ENCODE results near the gene TRMT2A. TPM values are rescaled to one million over a fixed set of nuclear protein-coding genes. Genes with fewer than 3 reads are reported as not detected.
A peak's percentile ranks its signal among the peaks of the same experiment; 100 is the strongest.

Gene TRMT2A
- total RNA-seq, 1 donor from 2014 or later: 70.4 TPM

DNA sequence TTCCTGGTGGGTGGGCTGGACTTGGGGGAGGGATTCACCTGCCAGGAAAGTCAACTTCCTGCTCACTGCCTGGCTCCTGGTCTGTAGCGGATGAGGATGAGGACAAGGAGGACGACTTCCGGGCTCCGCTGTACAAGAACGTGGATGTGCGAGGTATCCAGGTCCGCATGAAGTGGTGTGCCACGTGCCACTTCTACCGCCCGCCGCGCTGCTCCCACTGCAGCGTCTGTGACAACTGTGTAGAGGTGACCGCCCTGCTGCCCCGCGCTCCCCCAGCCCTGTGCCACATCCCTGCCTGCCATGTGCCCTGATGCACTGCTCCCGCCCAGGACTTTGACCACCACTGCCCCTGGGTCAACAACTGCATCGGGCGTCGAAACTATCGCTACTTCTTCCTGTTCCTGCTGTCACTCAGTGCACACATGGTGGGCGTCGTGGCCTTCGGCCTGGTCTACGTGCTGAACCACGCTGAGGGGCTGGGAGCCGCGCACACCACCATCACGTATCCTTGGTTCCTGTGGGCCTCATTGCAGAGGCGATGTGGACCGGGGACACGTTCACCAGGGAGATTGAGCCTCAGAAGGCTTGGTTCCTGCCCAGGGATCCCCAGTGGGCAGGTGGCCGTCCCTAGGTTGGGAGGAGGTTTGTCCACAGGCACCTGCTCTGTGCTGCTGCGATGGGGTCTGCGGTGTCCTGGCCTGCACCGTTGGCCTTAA is 22.5 kb upstream of the TRMT2A start:
- Histone ChIP-seq H3K36me3 (peaks cover 31% of the 10 kb centered on the region), H3K4me1 (peaks cover 36% of the 10 kb centered on the region), H3K9me3 (no peaks in the 10 kb centered on the region), H3K27me3 (ENCODE audit: low read depth) (no peaks in the 10 kb centered on the region), H3K4me3 (no peak overlapping the region), H3K27ac (no peak overlapping the region)
- TF ChIP-seq CTCF (IDR thresholded peaks at IDR 0.05): no peak
- intact Hi-C loops (cut with DNase I): no loop called here
- DNase-seq: no peak
- ATAC-seq: no peak

GRCh38 chr22:20138868-20139267 is 21.8 kb upstream of the TRMT2A start:
- Histone ChIP-seq H3K9me3 (no peaks in the 10 kb centered on the region), H3K27me3 (ENCODE audit: low read depth) (no peaks in the 10 kb centered on the region), H3K27ac (no peak overlapping the region), H3K4me1 (peaks cover 43% of the 10 kb centered on the region), H3K36me3 (peaks cover 28% of the 10 kb centered on the region), H3K4me3 (no peak overlapping the region)
- no peak for TF ChIP-seq CTCF (IDR thresholded peaks at IDR 0.05)
- intact Hi-C loops (cut with DNase I): no loop called here
- DNase-seq (no peak), ATAC-seq (no peak)

DNA sequence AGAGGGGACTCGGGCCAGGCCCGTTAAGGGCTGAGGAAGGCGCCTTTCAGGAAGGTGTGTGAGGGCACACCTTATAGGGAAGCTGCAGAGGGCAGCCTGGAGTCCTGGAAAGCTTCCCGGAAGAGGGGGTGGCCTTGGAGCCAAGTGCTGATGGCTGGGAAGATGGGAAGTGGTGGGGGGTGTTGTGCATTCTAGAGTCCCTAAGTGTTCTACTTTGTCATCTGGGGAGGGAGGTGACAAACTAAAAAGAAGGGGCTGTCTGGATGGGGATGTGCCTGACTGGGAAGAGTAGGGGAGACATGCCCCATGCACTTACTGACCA is 21.4 kb upstream of the TRMT2A start:
- Histone ChIP-seq H3K27ac (no peak overlapping the region), H3K9me3 (no peaks in the 10 kb centered on the region), H3K4me1 (peaks cover 48% of the 10 kb centered on the region), H3K36me3 (peaks cover 25% of the 10 kb centered on the region), H3K4me3 (no peak overlapping the region), H3K27me3 (ENCODE audit: low read depth) (no peaks in the 10 kb centered on the region)
- no peak for ATAC-seq
- DNase-seq: no peak
- intact Hi-C loops (cut with DNase I): no loop called here
- no peak for TF ChIP-seq CTCF (IDR thresholded peaks at IDR 0.05)

GRCh38 chr22:20137671-20138416 is 20.8 kb upstream of the TRMT2A start:
- no peak for TF ChIP-seq CTCF (IDR thresholded peaks at IDR 0.05)
- no peaks in the 10 kb centered on the region for H3K27me3 ChIP-seq (ENCODE audit: low read depth)
- H3K36me3 ChIP-seq: peaks cover 20% of the 10 kb centered on the region
- intact Hi-C loops (cut with DNase I): no loop called here
- no peaks in the 10 kb centered on the region for H3K9me3 ChIP-seq
- H3K27ac ChIP-seq: no peak overlapping the region
- no peak overlapping the region for H3K4me3 ChIP-seq
- DNase-seq: no peak
- peak in 1 of 2 donors; percentile 30 for ATAC-seq
- H3K4me1 ChIP-seq: peaks cover 53% of the 10 kb centered on the region

GRCh38 chr22:20137113-20137512 is 20.1 kb upstream of the TRMT2A start:
- no peaks in the 10 kb centered on the region for H3K27me3 ChIP-seq (ENCODE audit: low read depth)
- intact Hi-C loops (cut with DNase I): no loop called here
- H3K4me1 ChIP-seq: peaks cover 59% of the 10 kb centered on the region
- no peak for TF ChIP-seq CTCF (IDR thresholded peaks at IDR 0.05)
- no peak overlapping the region for H3K27ac ChIP-seq
- no peak overlapping the region for H3K4me3 ChIP-seq
- no peak for ATAC-seq
- H3K36me3 ChIP-seq: peaks cover 18% of the 10 kb centered on the region
- no peak for DNase-seq
- no peaks in the 10 kb centered on the region for H3K9me3 ChIP-seq
